K562 (cell line): Measurements from ENCODE around the gene RHOBTB3. TPM values are rescaled to one million over a fixed set of nuclear protein-coding genes. Genes with fewer than 3 reads are reported as not detected.

Experiments used
- CBFB ChIP-seq: sonication (generic); formaldehyde crosslinking; IDR thresholded peaks from 2 replicates; pipeline ENCODE4 v1.4.0; 2020; ENCODE audit warnings: mild to moderate bottlenecking, missing genetic modification reagents
- E2F8 ChIP-seq: fragments of 450-650 bp; IDR thresholded peaks from 2 replicates; pipeline ENCODE4 v1.7.1; 2018; ENCODE audit warnings: mild to moderate bottlenecking, low read depth; ENCODE audit not compliant: partially characterized antibody
- ELF4 ChIP-seq: fragments of 450-650 bp; formaldehyde crosslinking; IDR thresholded peaks from 2 replicates; pipeline ENCODE4 v1.4.0; 2022; ENCODE audit warnings: missing genetic modification characterization
- NR0B1 ChIP-seq: fragments of 450-650 bp; IDR thresholded peaks from one replicate; pipeline ENCODE4 v1.6.1; 2018; ENCODE audit warnings: mild to moderate bottlenecking, moderate library complexity; ENCODE audit not compliant: partially characterized antibody
- RBM15 ChIP-seq: fragments of 200-400 bp; formaldehyde crosslinking; IDR thresholded peaks from 2 replicates; pipeline ENCODE4 v1.6.1; 2018; ENCODE audit warnings: mild to moderate bottlenecking, low read length, moderate library complexity; ENCODE audit not compliant: insufficient read depth
- SIN3A ChIP-seq, 2 experiments: fragments of 150-350 bp in 1 of 2; IDR thresholded peaks; 2 replicates each; pipeline ENCODE4 v1.6.1; 2011 to 2016; ENCODE audit warnings: borderline replicate concordance in 2 of 2, low read depth in 2 of 2, low read length in 2 of 2, mild to moderate bottlenecking in 2 of 2, moderate library complexity in 2 of 2; ENCODE audit not compliant: control insufficient read depth in 1 of 2
- SIRT6 ChIP-seq: IDR thresholded peaks from one replicate; pipeline ENCODE4 v1.6.1; 2012; ENCODE audit warnings: low read depth, mild to moderate bottlenecking, control low read depth, inconsistent platforms, low read length, moderate library complexity
- SMARCA4 ChIP-seq: fragments of 450-650 bp; IDR thresholded peaks from 2 replicates; pipeline ENCODE4 v1.6.1; 2016
- SMARCA5 ChIP-seq: fragments of 450-650 bp; IDR thresholded peaks from 2 replicates; pipeline ENCODE4 v1.6.1; 2016
- ZBTB40 ChIP-seq, 2 experiments: fragments of 450-650 bp in 1 of 2; sonication (generic) in 1 of 2; formaldehyde crosslinking in 1 of 2; IDR thresholded peaks; 2 replicates each; pipeline versions ENCODE4 v1.7.1 to v1.9.0; 2016 to 2022; ENCODE audit warnings: inconsistent platforms in 1 of 2, mild to moderate bottlenecking in 1 of 2, missing genetic modification reagents in 1 of 2
- ZNF239 ChIP-seq: fragments of 250-450 bp; sonication (Bioruptor Pico); IDR thresholded peaks from 2 replicates; pipeline ENCODE4 v1.4.0; 2020; ENCODE audit warnings: mild to moderate bottlenecking
- ZNF384 ChIP-seq: IDR thresholded peaks from 2 replicates; pipeline ENCODE4 v1.6.1; 2012; ENCODE audit warnings: low read depth, low read length, improper control_type of control experiment
- polyA plus RNA-seq, 8 experiments: library from polyadenylated mRNA; depleted of rRNA in 4 of 8; stranded (reverse) in 5 of 8; unstranded in 3 of 8; fragments of >200 nt; fragmentation: Nextera tagmentation in 2 of 8; fragmentation: Illumina TruSeq in 1 of 8; extraction: Ambion mirVana in 2 of 8; extraction: Trizol in 1 of 8; gene quantifications; 2 replicates each; pipeline versions ENCODE4 v1.2.1 to v1.2.3, GENCODE V29; 2011 to 2014; ENCODE audit warnings: inconsistent platforms in 1 of 8, missing spikeins in 1 of 8
- total RNA-seq, 7 experiments: library from RNA; depleted of rRNA in 6 of 7; stranded (reverse); fragments of >200 nt in 6 of 7; fragmentation: Illumina TruSeq in 2 of 7; extraction: Trizol in 2 of 7; gene quantifications; 2 replicates each; pipeline versions ENCODE4 v1.2.1 to v1.2.3, GENCODE V29; 2011 to 2021; ENCODE audit warnings: low replicate concordance in 1 of 7

RHOBTB3 gene
- total and polyA plus RNA-seq, 9 of the 15 experiments (the other 6 are each of a cell fraction or from before 2014, with no cell fraction given), result 39.7 to 143 (median 115) TPM

- TF ChIP-seq ZBTB40 (IDR thresholded peaks at IDR 0.05) (peak; percentile 30; the same call in 1 of the 2 replicates), ZBTB40 (CRISPR knock-in tag; IDR thresholded peaks at IDR 0.05) (peak; percentile 29; the same call in 1 of the 2 replicates), RBM15 (no peak), SIN3A (IDR thresholded peaks at IDR 0.05; ENCODE audit: borderline replicate concordance in 2 of 2, control insufficient read depth in 1 of 2, low read depth in 2 of 2, low read length in 2 of 2) (no peak), ZNF384 (no peak), NR0B1 (no peak), CBFB (peak; percentile 76; the same call in 1 of the 2 replicates), ELF4 (CRISPR knock-in tag) (0 out of 2 replicates have a peak, but pooled peaks have one; percentile 20), SIRT6 (no peak), SMARCA5 (no peak), SMARCA4 (peak; percentile 39; the same call in 1 of the 2 replicates), E2F8 (peak; percentile 16), ZNF239 (CRISPR knock-in tag) (no peak)
Measured at GRCh38 chr5:95731571-95732554, 727 bp downstream of the RHOBTB3 start (continued).
